Naive thymus-derived CD4-positive, alpha-beta T cell (primary cell): ENCODE results near the gene TOPBP1. TPM values are rescaled to one million over a fixed set of nuclear protein-coding genes. Genes with fewer than 3 reads are reported as not detected.

Experiments
- ATAC-seq: fragments of 150-1000 bp; cut with Tn5 transposase; 2 replicates; pipeline ENCODE4 v1.10.0; 2021; ENCODE audit warnings: mild to moderate bottlenecking, moderate library complexity
- CTCF ChIA-PET: fragments of 350-600 bp; sonication (Branson Sonifier 250); formaldehyde crosslinking; loops from one replicate; lab custom pipeline; 2021; ENCODE audit warnings: antibody characterized with exemption; lab: Charles Lee
- POLR2A ChIA-PET: fragments of 350-600 bp; sonication (Branson Sonifier 250); formaldehyde crosslinking; loops from one replicate; lab custom pipeline; 2021; ENCODE audit warnings: antibody characterized with exemption, inconsistent platforms; lab: Charles Lee
- DNase-seq, 9 donors: peaks; one replicate each; pipeline versions ENCODE4 v3.0.0 to v3.0.0-alpha.2; 2020 to 2022; ENCODE audit warnings: mixed read lengths in 1 of 9
- H3K27ac ChIP-seq: one replicate; pipeline ENCODE4 v1.7.0; 2013; ENCODE audit warnings: mild to moderate bottlenecking, low read depth, low read length, moderate library complexity
- H3K27me3 ChIP-seq, 2 donors: one replicate each; pipeline ENCODE4 v1.7.0; 2013; ENCODE audit warnings: low read length in 2 of 2, mild to moderate bottlenecking in 2 of 2, moderate library complexity in 2 of 2; ENCODE audit not compliant: control insufficient read depth in 2 of 2, insufficient read depth in 2 of 2
- H3K36me3 ChIP-seq, 3 experiments: 1 replicate in 2 of 3; 2 replicates in 1 of 3; pipeline ENCODE4 v1.7.0; 2013; ENCODE audit warnings: low read length in 3 of 3, mild to moderate bottlenecking in 3 of 3, moderate library complexity in 1 of 3; ENCODE audit not compliant: insufficient read depth in 3 of 3, control insufficient read depth in 2 of 3
- H3K4me1 ChIP-seq, 2 donors: one replicate each; pipeline ENCODE4 v1.7.0; 2013; ENCODE audit warnings: low read length in 2 of 2, mild to moderate bottlenecking in 2 of 2, moderate library complexity in 1 of 2; ENCODE audit not compliant: control insufficient read depth in 2 of 2, insufficient read depth in 2 of 2
- H3K4me3 ChIP-seq: 2 replicates; pipeline ENCODE4 v1.7.0; 2013; ENCODE audit warnings: mild to moderate bottlenecking, low read length
- H3K9me3 ChIP-seq, 3 experiments: 1 replicate in 2 of 3; 2 replicates in 1 of 3; pipeline ENCODE4 v1.7.0; 2013; ENCODE audit warnings: low read length in 3 of 3; ENCODE audit not compliant: control insufficient read depth in 2 of 3
- H3K27ac Mint-ChIP-seq, 9 donors: one replicate each; pipeline ENCODE4 v1.8.0; 2020 to 2022; ENCODE audit warnings: mixed read lengths in 9 of 9, mild to moderate bottlenecking in 8 of 9, moderate library complexity in 5 of 9, inconsistent platforms in 2 of 9
- H3K27me3 Mint-ChIP-seq, 5 donors: one replicate each; pipeline ENCODE4 v1.8.0; 2021 to 2022; ENCODE audit warnings: mixed read lengths in 5 of 5, mild to moderate bottlenecking in 1 of 5
- H3K36me3 Mint-ChIP-seq, 5 donors: one replicate each; pipeline ENCODE4 v1.8.0; 2020 to 2022; ENCODE audit warnings: mixed read lengths in 5 of 5, mild to moderate bottlenecking in 3 of 5, inconsistent platforms in 1 of 5
- H3K4me1 Mint-ChIP-seq, 7 donors: one replicate each; pipeline ENCODE4 v1.8.0; 2020 to 2022; ENCODE audit warnings: mixed read lengths in 7 of 7, mild to moderate bottlenecking in 3 of 7, inconsistent platforms in 1 of 7
- H3K4me3 Mint-ChIP-seq, 10 donors: one replicate each; pipeline ENCODE4 v1.8.0; 2020 to 2022; ENCODE audit warnings: mild to moderate bottlenecking in 10 of 10, mixed read lengths in 10 of 10, moderate library complexity in 6 of 10, inconsistent platforms in 2 of 10
- H3K9me3 Mint-ChIP-seq, 11 donors: one replicate each; pipeline ENCODE4 v1.8.0; 2020 to 2022; ENCODE audit warnings: mixed read lengths in 11 of 11, mild to moderate bottlenecking in 4 of 11, inconsistent platforms in 1 of 11, moderate library complexity in 1 of 11
- intact Hi-C, 2 donors: fragments of 100-400 bp; cut with micrococcal nuclease; formaldehyde crosslinking; loops; one replicate each; pipeline ENCODE4 v1.15.1; 2023
- polyA plus RNA-seq, 2 donors: library from polyadenylated mRNA; unstranded; fragments of 300-500 nt; fragmentation: Illumina TruSeq; gene quantifications; one replicate each; pipeline ENCODE4 v1.2.3, GENCODE V29; 2021
- total RNA-seq, 6 experiments: library from RNA in 5 of 6; stranded (reverse) in 5 of 6; gene quantifications; 1 replicate in 5 of 6; 2 replicates in 1 of 6; pipeline ENCODE4 v1.2.3 and lab custom pipeline; 2021 to 2026

Gene TOPBP1
- total and polyA plus RNA-seq, 7 experiments from 2014 or later = 5.2 to 73.8 (median 28.7) TPM

DNA sequence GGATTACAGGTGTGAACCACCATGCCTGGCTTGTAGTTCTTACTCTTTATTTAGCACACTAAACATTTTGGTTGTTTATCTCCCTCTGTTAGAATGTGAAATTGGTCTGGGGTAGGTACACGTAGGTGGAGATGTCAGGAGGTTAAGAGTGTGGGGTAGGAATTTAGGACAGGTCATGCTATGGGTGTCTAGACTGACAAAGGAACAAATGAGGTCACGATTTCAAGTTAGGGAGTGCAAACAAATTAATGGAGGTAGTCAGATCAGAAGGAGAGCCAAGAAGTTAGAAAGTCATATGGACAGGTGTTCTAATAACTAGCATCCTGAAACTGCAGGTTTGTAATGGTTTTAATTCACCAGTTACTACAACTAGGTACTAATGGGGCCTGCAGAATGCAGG lies 68.5 kb downstream of the TOPBP1 start:
- peaks cover 8 to 17% (median 16%) of the 10 kb centered on the region in 5 donors for H3K36me3 Mint-ChIP-seq
- peak overlapping the region in 2 of 9 donors; percentile 16 to 28 for H3K27ac Mint-ChIP-seq
- Histone ChIP-seq H3K36me3 (peaks cover 0 to 16% (median 7%) of the 10 kb centered on the region in 3 experiments), H3K27me3 (no peaks in the 10 kb centered on the region), H3K4me3 (no peak overlapping the region), H3K4me1 (no peaks in the 10 kb centered on the region), H3K9me3 (no peaks in the 10 kb centered on the region), H3K27ac (no peak overlapping the region)
- H3K27me3 Mint-ChIP-seq = no peaks in the 10 kb centered on the region
- DNase-seq (no peak), ATAC-seq (no peak)
- H3K9me3 Mint-ChIP-seq = no peaks in the 10 kb centered on the region
- intact Hi-C loops = no loop called here
- no peak overlapping the region for H3K4me3 Mint-ChIP-seq
- H3K4me1 Mint-ChIP-seq = peaks cover 0 to 20% (median 7%) of the 10 kb centered on the region in 7 donors
- CTCF ChIA-PET = no interaction called here
- POLR2A ChIA-PET = interaction anchor here (0.6 kb wide), 1 partner anchor 16 kb away, joined by 3 read pairs; no protein-coding TSS in a partner anchor

DNA sequence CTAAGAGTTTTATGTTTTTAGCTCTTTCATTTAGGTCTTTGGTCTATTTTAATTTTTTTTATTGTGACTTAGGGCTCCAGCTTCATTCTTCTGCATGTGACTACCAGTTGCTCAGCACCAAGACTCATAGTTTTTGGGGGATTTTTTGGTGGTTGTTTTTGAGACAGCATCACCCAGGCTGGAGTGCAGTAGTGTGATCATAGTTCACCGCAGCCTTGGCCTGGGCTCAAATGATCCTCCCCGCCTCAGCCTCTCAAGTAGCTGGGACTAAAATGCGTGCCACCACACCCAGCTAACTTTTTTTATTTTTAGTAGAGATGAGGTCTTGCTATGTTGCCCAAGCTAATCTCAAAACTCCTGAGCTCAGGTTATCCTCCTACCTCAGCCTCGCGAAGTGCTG lies 68.9 kb downstream of the TOPBP1 start:
- no peak for DNase-seq
- Mint-ChIP-seq H3K36me3 (peaks cover 8 to 20% (median 19%) of the 10 kb centered on the region in 5 donors), H3K4me1 (peaks cover 0 to 22% (median 7%) of the 10 kb centered on the region in 7 donors), H3K27me3 (no peaks in the 10 kb centered on the region), H3K4me3 (no peak overlapping the region), H3K9me3 (no peaks in the 10 kb centered on the region), H3K27ac (peak overlapping the region in 2 of 9 donors; percentile 45)
- Histone ChIP-seq H3K4me1 (no peaks in the 10 kb centered on the region), H3K27me3 (no peaks in the 10 kb centered on the region), H3K36me3 (peaks cover 0 to 20% (median 10%) of the 10 kb centered on the region in 3 experiments), H3K9me3 (no peaks in the 10 kb centered on the region), H3K4me3 (no peak overlapping the region), H3K27ac (no peak overlapping the region)
- ChIA-PET POLR2A (interaction anchor here (0.6 kb wide), 1 partner anchor 15 kb away, joined by 3 read pairs; no protein-coding TSS in a partner anchor), CTCF (no interaction called here)
- intact Hi-C loops = no loop called here
- ATAC-seq = peak; percentile 44

DNA sequence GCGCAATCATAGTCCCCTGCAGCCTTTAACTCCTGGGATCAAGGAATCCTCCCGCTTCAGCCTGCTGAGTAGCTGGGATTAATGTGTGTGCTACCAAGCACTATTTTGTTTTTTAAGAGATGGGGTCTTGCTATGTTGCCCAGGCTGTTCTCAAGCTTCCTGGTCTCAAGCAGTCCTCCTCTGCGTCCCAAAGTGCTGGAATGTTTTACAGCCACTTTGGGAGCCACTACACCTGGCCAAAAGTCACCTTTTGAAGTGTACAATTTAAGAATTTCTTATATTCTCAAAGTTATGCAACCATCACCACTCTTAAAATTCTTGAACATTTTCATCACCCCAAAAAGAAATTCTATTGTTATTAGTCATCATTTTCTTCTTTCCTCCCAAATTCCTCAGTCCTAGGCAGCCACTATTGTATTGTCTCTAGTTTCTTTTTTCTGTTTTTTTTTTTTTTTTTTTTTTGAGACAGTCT lies 70.4 kb downstream of the TOPBP1 start:
- H3K36me3 ChIP-seq = peaks cover 4 to 34% (median 21%) of the 10 kb centered on the region in 3 experiments
- Mint-ChIP-seq H3K4me1 (peaks cover 2 to 28% (median 9%) of the 10 kb centered on the region in 7 donors), H3K27ac (peak overlapping the region in 4 of 9 donors; percentile 9 to 67 (median 56)), H3K27me3 (no peaks in the 10 kb centered on the region), H3K9me3 (no peaks in the 10 kb centered on the region), H3K36me3 (peaks cover 8 to 23% (median 19%) of the 10 kb centered on the region in 5 donors), H3K4me3 (no peak overlapping the region)
- DNase-seq (no peak), ATAC-seq (no peak)
- ChIA-PET POLR2A (interaction anchor here (1.4 kb wide), 1 partner anchor 18 kb away, joined by 3 read pairs; the partner anchor contains the start of gene CDV3), CTCF (no interaction called here)
- intact Hi-C loops = no loop called here
- no peaks in the 10 kb centered on the region for H3K27me3 ChIP-seq
- no peaks in the 10 kb centered on the region for H3K9me3 ChIP-seq
- H3K4me3 ChIP-seq = no peak overlapping the region
- no peaks in the 10 kb centered on the region for H3K4me1 ChIP-seq
- no peak overlapping the region for H3K27ac ChIP-seq

DNA sequence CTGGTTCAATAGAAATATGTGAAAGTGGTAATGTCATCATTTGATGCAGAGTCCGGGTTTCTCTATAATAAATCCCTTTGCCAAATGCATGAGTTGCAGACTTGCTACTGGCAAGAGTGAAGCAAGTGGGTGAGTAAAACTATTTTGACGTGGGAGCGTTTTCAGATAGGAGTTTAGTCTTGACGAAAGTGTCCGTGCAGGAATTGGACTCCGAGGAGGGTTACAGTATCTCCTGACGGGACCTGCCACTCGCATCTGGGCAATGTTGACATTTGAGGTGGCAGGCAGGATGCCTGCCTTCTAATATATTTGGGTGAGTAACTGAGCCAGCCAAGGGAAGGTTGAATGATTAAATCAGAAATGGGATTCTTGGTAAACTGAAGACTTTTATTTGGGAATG lies 72.2 kb downstream of the TOPBP1 start:
- POLR2A ChIA-PET = no interaction called here
- H3K36me3 Mint-ChIP-seq = peaks cover 8 to 30% (median 23%) of the 10 kb centered on the region in 5 donors
- H3K27me3 Mint-ChIP-seq = no peaks in the 10 kb centered on the region
- no peaks in the 10 kb centered on the region for H3K4me1 ChIP-seq
- H3K27ac ChIP-seq = no peak overlapping the region
- H3K36me3 ChIP-seq = peaks cover 4 to 52% (median 37%) of the 10 kb centered on the region in 3 experiments
- H3K27me3 ChIP-seq = no peaks in the 10 kb centered on the region
- H3K9me3 ChIP-seq = no peaks in the 10 kb centered on the region
- intact Hi-C loops = no loop called here
- H3K9me3 Mint-ChIP-seq = no peaks in the 10 kb centered on the region
- DNase-seq (no peak), ATAC-seq (no peak)
- no peak overlapping the region for H3K4me3 ChIP-seq
- peaks cover 2 to 24% (median 13%) of the 10 kb centered on the region in 7 donors for H3K4me1 Mint-ChIP-seq
- H3K27ac Mint-ChIP-seq = peak overlapping the region in 6 of 9 donors; percentile 25 to 64 (median 43)
- H3K4me3 Mint-ChIP-seq = no peak overlapping the region
- CTCF ChIA-PET = no interaction called here

DNA sequence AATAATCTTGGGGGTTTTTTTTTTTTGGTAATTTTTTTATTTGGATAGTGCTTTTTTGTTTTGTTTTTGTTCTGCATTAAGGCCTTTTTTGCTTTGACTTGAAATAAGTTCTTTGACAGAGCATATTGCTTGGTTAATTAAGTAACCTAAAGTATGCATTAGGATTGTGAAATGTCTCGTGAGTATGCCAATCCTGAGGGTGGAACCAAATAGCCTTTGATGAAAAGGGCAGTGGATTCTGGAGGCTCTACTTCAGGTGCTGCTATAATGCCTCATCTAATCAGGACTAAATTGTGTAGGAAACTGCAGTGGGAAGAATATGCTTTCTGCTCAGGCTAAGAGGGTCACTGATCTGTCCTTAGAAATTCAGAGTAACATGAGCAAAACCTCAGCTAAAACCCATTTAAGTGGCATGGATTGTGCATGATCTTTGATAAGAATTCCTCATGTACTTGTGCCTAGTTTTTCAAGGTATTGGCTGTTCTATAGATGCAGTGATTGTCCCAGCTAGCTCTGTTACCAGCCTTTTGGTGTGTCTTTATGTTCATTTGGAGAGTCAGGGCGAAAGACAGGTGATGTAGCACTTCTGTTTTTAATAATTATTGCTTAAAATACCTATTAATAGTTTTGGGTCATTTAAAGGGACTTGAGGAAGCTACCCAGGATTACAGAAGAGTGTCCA lies 72.8 kb downstream of the TOPBP1 start:
- peaks cover 8 to 31% (median 23%) of the 10 kb centered on the region in 5 donors for H3K36me3 Mint-ChIP-seq
- CTCF ChIA-PET = no interaction called here
- peak overlapping the region in 6 of 9 donors; percentile 25 to 64 (median 42) for H3K27ac Mint-ChIP-seq

DNA sequence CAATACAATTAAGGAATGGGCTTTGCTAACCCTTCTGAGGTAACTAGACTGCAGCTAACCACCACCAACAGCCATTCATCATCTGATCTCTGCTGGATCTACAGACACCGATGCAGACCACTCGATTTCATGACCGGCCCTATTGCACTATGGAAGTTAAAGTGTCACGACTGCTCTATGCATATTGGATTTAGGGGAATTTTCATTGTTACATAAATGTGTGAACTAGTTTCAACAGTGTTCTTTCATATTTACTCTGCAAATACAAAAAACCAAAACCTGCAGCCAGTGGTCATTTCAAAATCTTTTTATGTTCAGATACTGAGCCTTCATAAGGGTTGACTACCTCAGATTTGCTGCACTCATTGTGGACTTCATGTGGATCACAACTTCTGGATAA lies 73.7 kb downstream of the TOPBP1 start:
- CTCF ChIA-PET = interaction anchor here (1.2 kb wide), 1 partner anchor 10 kb away, joined by 3 read pairs; no protein-coding TSS in a partner anchor

More for the DNA sequence above, 72.8 kb downstream of the TOPBP1 start:
- no peaks in the 10 kb centered on the region for H3K27me3 Mint-ChIP-seq
- no peak overlapping the region for H3K27ac ChIP-seq
- no peaks in the 10 kb centered on the region for H3K9me3 Mint-ChIP-seq
- DNase-seq (no peak), ATAC-seq (no peak)
- H3K4me3 ChIP-seq = no peak overlapping the region
- H3K9me3 ChIP-seq = no peaks in the 10 kb centered on the region
- H3K4me1 Mint-ChIP-seq = peaks cover 2 to 26% (median 13%) of the 10 kb centered on the region in 7 donors
- peaks cover 4 to 57% (median 42%) of the 10 kb centered on the region in 3 experiments for H3K36me3 ChIP-seq
- no peak overlapping the region for H3K4me3 Mint-ChIP-seq
- intact Hi-C loops = no loop called here
- no peaks in the 10 kb centered on the region for H3K4me1 ChIP-seq
- no peaks in the 10 kb centered on the region for H3K27me3 ChIP-seq
- POLR2A ChIA-PET = no interaction called here

More for the DNA sequence above, 73.7 kb downstream of the TOPBP1 start:
- Histone ChIP-seq H3K9me3 (no peaks in the 10 kb centered on the region), H3K27ac (no peak overlapping the region), H3K4me3 (no peak overlapping the region), H3K4me1 (peaks cover 0 to 2% of the 10 kb centered on the region in 2 donors), H3K36me3 (peaks cover 4 to 66% (median 51%) of the 10 kb centered on the region in 3 experiments), H3K27me3 (no peaks in the 10 kb centered on the region)
- peak overlapping the region in 3 of 9 donors; percentile 5 to 64 (median 30) for H3K27ac Mint-ChIP-seq
- H3K36me3 Mint-ChIP-seq = peaks cover 8 to 31% (median 23%) of the 10 kb centered on the region in 5 donors
- no peak overlapping the region for H3K4me3 Mint-ChIP-seq
- H3K9me3 Mint-ChIP-seq = no peaks in the 10 kb centered on the region
- POLR2A ChIA-PET = interaction anchor here (1.8 kb wide), 1 partner anchor 97 kb away, joined by 3 read pairs; no protein-coding TSS in a partner anchor
- ATAC-seq (no peak), DNase-seq (no peak)
- H3K4me1 Mint-ChIP-seq = peaks cover 4 to 35% (median 13%) of the 10 kb centered on the region in 7 donors
- no peaks in the 10 kb centered on the region for H3K27me3 Mint-ChIP-seq
- intact Hi-C loops = no loop called here
